Bronchial epithelial cell (primary cell): ENCODE results near the gene ZSCAN5A. TPM values are rescaled to one million over a fixed set of nuclear protein-coding genes. Genes with fewer than 3 reads are reported as not detected.
A peak's percentile ranks its signal among the peaks of the same experiment; 100 is the strongest.
"Not testable (repeated sequence)": the region's sequence is repeated elsewhere in the genome, so short reads cannot be mapped to it uniquely, and the experiment has no call there.

ENCODE experiments used
- DNase-seq: peaks from one replicate; pipeline ENCODE4 v3.0.0-alpha.2; 2010; ENCODE audit warnings: low read depth
- FAIRE-seq: peaks from 2 replicates; lab custom pipeline; 2011; peaks lifted over from hg19 to GRCh38; lab: Jason Lieb, UNC
- H3K27me3 ChIP-seq: 2 replicates; pipeline ENCODE4 v1.5.1; 2011; ENCODE audit warnings: low read length; ENCODE audit not compliant: control insufficient read depth, insufficient read depth
- H3K36me3 ChIP-seq: 2 replicates; pipeline ENCODE4 v1.5.1; 2011; ENCODE audit warnings: low read length; ENCODE audit not compliant: control insufficient read depth, insufficient read depth
- H3K4me3 ChIP-seq: 2 replicates; pipeline ENCODE4 v1.5.1; 2011; ENCODE audit warnings: mild to moderate bottlenecking, low read depth, low read length, control low read depth
- CTCF ChIP-seq: IDR thresholded peaks from 2 replicates; pipeline ENCODE4 v1.5.1; 2011; ENCODE audit warnings: mild to moderate bottlenecking, moderate library complexity, low read length, control low read depth, inconsistent platforms; ENCODE audit not compliant: insufficient read depth, severe bottlenecking
- total RNA-seq: library from RNA; depleted of rRNA; stranded (reverse); fragments of >200 nt; gene quantifications from 2 replicates; pipeline ENCODE4 v1.2.1, GENCODE V29; 2014

Gene ZSCAN5A
- total RNA-seq, 1 donor from 2014 or later, result 5.0 TPM

DNA sequence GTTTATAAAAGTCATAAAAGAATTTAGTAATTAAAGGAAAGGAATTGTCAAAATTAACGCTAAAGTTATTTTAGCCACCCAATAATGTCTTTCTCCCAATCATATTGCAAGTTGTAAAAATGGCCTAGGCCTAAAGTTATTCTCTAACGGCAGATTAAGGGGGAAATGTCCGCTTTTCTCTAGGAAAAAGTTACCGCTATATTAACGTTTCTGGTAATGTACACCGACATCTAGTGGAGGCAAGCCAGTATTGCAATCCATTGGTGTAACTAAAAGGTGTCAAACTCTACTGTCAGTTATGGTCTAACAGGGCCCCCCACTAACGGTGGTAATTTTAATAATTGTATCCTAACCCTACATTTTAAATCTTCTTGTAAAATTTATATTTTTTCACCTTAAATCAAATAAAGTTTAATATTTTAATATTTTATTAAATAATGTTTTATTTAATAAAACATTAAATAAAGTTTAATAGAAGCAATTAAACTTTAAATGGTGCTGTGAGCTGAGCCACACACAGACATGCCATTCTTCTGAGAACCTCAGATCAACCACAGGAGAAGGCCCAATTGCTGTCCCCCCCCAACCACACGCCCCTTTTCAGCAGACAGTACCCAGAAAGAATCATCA is 35.9 kb upstream of the ZSCAN5A start:
- no peaks in the 10 kb centered on the region for H3K36me3 ChIP-seq
- FAIRE-seq (no peak), DNase-seq (peak; percentile 38)
- TF ChIP-seq CTCF, result peak; percentile 67
- no peak overlapping the region for H3K4me3 ChIP-seq
- no peaks in the 10 kb centered on the region for H3K27me3 ChIP-seq

DNA sequence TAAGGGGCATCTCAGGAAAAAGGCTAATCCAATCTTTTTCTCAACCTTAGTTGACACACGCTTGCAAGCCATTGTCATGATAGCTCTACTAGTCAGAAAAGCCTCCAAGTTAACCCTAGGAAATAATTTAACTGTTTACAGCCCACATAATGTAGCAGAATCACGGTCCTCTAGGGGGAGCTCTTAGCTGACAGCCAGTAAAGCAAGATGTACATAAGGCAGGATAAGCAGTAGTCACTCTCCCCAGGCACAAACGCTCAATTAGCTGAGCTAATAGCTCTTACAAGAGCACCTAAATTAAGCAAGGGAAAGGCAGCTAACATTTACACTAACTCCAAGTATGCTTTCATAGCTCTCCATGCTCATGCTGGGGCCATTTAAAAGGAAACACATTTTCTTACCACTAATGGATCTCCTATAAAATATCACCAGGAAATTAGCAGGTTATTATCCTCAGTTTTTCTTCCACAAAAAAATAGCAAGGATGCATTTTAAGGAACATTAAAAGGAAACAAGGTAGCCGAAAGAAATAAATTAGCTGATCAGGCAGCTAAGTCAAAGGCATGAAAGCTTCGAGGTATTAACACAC is 33.7 kb upstream of the ZSCAN5A start:
- H3K36me3 ChIP-seq, result no peaks in the 10 kb centered on the region
- H3K27me3 ChIP-seq, result no peaks in the 10 kb centered on the region
- TF ChIP-seq CTCF, result no peak
- FAIRE-seq, result no peak
- peak; percentile 11 for DNase-seq
- no peak overlapping the region for H3K4me3 ChIP-seq

GRCh38 chr19:56347163-56347778 is 32.6 kb upstream of the ZSCAN5A start:
- Histone ChIP-seq H3K27me3 (no peaks in the 10 kb centered on the region), H3K36me3 (no peaks in the 10 kb centered on the region), H3K4me3 (no peak overlapping the region)
- TF ChIP-seq CTCF, result no peak
- DNase-seq, result no peak
- FAIRE-seq, result no peak

DNA sequence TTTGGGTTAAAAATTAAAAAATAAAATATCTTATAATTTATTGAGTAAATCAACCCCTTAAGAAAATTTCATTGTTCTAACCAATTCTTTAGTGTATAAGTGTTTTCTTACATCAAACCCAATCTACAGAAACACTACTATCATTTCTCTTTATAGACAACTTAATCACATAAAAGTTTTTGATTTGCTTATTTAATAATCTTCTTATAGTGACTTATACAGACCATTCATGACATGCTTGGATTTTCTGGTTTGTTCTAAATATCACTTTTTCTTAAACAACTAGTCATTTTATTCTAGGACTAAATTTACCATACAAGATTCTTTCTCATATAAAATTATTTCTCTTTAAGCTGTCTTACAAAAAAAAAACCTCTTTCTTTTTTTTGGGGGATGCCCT is 27.3 kb upstream of the ZSCAN5A start:
- H3K4me3 ChIP-seq, result no peak overlapping the region
- TF ChIP-seq CTCF, result no peak
- H3K27me3 ChIP-seq, result no peaks in the 10 kb centered on the region
- DNase-seq (no peak), FAIRE-seq (no peak)
- no peaks in the 10 kb centered on the region for H3K36me3 ChIP-seq

DNA sequence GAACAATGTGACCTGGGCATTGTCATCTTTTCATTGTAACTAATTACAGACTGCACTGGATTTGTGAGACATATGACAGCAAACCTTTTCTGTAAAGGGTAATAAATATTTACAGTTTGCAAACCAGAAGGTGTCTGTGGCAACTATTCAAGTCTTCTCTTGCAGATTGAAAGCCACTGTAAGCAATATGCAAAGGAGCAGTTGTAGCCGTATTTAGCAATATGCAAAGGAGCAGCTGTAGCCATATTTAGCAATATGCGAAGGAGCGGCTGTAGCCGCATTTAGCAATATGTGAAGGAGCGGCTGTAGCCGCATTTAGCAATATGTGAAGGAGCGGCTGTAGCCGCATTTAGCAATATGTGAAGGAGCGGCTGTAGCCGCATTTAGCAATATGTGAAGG is 24.4 kb upstream of the ZSCAN5A start:
- H3K27me3 ChIP-seq, DNase-seq, FAIRE-seq, H3K36me3 ChIP-seq, H3K4me3 ChIP-seq: not testable (repeated sequence)

DNA sequence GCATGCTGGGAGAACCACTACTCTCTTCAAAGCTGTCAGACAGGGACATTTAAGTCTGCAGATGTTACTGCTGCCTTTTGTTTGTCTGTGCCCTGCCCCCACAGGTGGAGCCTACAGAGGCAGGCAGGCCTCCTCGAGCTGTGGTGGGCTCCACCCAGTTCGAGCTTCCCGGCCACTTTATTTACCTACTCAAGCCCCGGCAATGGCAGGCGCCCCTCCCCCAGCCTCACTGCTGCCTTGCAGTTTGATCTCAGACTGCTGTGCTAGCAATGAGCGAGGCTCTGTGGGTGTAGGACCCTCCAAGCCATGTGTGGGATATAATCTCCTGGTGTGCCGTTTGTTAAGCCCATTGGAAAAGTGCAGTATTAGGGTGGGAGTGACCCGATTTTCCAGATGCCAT is 22.4 kb upstream of the ZSCAN5A start:
- not testable (repeated sequence) for FAIRE-seq, H3K27me3 ChIP-seq, DNase-seq, H3K4me3 ChIP-seq, H3K36me3 ChIP-seq

DNA sequence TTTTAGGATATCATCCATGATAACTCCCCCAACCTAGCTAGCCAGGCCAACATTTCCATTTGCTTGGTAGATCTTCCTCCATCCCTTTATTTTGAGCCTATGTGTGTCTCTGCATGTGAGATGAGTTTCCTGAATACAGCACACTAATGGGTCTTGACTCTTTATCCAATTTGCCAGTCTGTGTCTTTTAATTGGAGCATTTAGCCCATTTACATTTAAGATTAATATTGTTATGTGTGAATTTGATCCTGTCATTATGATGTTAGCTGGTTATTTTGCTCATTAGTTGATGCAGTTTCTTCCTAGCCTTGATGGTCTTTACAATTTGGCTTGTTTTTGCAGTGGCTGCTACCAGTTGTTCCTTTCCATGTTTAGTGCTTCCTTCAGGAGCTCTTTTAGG is 20.7 kb upstream of the ZSCAN5A start:
- H3K36me3 ChIP-seq, FAIRE-seq, DNase-seq, H3K4me3 ChIP-seq, H3K27me3 ChIP-seq: not testable (repeated sequence)
